Erythroblast (primary cell): Measurements from ENCODE around the gene ZMIZ1.

ENCODE experiments used
- GATA1 ChIP-seq: IDR thresholded peaks from 2 replicates; pipeline ENCODE4 v1.6.1; 2011; ENCODE audit warnings: low read depth, mild to moderate bottlenecking, control low read depth, low read length, moderate library complexity
- POLR2A ChIP-seq: IDR thresholded peaks from 2 replicates; pipeline ENCODE4 v1.6.1; 2011; ENCODE audit warnings: mild to moderate bottlenecking, low read length

DNA sequence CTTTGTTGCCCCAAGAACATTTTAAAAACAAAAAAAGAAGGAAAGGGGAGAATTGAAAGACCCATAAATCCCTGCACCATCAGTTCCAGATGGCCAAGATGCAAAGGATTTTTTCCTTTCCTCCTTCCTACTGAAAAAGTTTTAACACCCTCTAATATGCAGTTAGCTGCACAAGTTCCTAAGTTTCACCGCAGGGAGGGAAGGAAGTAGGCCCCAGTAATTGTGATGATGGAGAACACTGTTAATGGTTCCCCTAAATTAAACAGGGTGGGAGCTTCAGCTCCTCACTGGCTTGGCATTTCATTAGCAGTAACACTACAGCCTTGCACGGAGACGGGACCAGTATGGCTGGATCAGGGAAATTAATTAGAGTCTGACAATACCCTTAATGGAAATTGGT, 214.8 kb downstream of the ZMIZ1 start:
- no peak for TF ChIP-seq POLR2A
- TF ChIP-seq GATA1 = no peak
